Activated CD8-positive, alpha-beta memory T cell treated with anti-CD3 and anti-CD28 coated beads for 36 hours (primary cell): Measurements from ENCODE around the gene PIM3. TPM values are rescaled to one million over a fixed set of nuclear protein-coding genes. Genes with fewer than 3 reads are reported as not detected.
"Not testable (repeated sequence)": the region's sequence is repeated elsewhere in the genome, so short reads cannot be mapped to it uniquely, and the experiment has no call there.

Source experiments
- CTCF ChIA-PET: fragments of 350-600 bp; sonication (Branson Sonifier 250); formaldehyde crosslinking; loops from one replicate; lab custom pipeline; 2021; ENCODE audit warnings: antibody characterized with exemption; lab: Charles Lee
- POLR2A ChIA-PET: fragments of 350-600 bp; sonication (Branson Sonifier 250); formaldehyde crosslinking; loops from one replicate; lab custom pipeline; 2021; ENCODE audit warnings: antibody characterized with exemption; lab: Charles Lee
- total RNA-seq, 2 experiments: library from RNA; stranded (reverse); gene quantifications; one replicate each; pipeline ENCODE4 v1.2.3, GENCODE V29; 2021

The PIM3 gene
- total RNA-seq, 2 experiments from 2014 or later, result 198 to 203 TPM

DNA sequence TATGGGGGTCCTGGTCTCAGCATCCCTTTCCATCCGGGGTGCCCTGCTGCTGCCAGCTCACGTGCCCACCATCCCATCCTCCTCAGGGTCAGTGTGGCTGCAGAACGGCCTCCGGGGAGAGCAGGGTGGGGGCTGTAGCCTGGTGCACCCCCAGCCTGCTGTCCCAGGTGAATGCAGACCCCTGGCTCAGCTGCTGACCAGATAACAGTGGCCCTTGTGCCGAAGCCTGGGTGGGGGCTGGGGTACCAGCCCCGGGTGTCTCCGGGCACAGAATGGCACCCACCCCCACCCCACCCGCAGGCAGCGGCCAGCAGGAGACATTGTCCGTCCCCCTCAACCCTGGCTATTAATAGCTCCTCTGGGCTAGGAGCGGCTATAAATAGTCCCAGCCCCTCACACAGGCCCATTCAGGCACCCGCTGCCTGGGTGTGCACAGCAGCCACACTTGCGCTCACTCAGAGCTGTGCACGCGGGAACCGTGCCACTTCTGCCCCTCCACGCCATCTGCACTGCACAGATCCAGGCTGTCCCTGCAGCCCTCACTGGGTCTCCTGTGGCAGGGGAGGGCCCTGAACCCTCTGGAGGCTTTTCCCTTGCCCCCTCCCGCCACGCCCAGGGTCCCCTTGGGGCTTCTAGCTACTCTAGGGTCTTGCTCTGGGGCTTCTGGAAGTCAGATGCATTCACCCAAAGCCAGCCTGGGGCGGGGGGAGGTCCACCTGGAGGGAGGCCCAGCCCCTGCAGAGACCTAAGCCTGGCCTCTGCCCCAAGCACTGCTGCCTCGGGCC is 23.4 kb upstream of the PIM3 start:
- CTCF ChIA-PET, result interaction anchor here (0.6 to 1.4 kb wide), 2 partner anchors 20 to 25 kb away, joined by 3 to 4 read pairs; no protein-coding TSS in a partner anchor
- POLR2A ChIA-PET, result interaction anchor here (0.7 to 3.0 kb wide), 6 partner anchors 20 to 177 kb away, joined by 5 to 37 read pairs (median 6); partner anchors contain the start of gene PIM3

DNA sequence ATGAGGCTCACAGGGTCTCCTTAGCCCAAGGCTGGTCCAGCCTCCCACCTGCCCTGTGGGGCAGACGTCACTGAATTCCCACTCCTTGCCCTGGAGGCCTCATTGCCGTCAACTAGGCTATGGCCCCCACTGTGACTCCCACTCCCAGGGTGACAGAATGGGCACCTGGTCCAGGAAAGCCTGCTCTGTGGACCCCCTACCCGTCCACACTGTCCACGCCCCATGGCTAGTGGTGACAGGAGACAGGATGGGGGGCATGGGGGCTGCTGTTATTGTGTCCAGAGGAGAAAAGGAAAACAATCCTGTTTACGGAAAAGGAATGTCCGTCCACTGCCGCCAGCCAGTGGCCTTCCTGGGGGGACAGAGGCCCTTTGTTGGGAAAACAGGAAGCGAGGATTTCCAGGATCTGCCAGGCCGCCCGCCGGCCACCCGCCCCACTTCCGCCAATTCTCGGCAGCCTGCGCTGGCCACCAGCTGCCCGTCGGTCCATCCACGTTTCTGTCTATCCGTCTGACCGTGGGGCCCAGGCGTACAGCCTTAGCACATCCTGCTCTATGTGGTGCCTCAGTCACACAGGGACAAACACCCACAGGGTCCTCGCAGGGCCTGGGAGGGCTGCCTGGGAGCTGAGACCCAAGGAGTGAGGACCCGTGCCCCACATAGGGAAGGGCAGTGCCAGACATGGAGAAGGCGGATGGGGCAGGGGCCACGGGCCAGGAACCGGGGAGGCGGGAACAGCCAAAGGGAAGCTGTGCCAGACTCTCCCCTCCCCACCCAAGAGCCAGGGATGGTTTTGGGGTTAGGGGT is 22.6 kb upstream of the PIM3 start:
- POLR2A ChIA-PET, result interaction anchor here (2.4 to 3.0 kb wide), 2 partner anchors 24 to 33 kb away, joined by 23 to 37 read pairs; partner anchors contain the start of gene PIM3
- CTCF ChIA-PET, result interaction anchor here (1.0 kb wide), 1 partner anchor 42 kb away, joined by 3 read pairs; no protein-coding TSS in a partner anchor

DNA sequence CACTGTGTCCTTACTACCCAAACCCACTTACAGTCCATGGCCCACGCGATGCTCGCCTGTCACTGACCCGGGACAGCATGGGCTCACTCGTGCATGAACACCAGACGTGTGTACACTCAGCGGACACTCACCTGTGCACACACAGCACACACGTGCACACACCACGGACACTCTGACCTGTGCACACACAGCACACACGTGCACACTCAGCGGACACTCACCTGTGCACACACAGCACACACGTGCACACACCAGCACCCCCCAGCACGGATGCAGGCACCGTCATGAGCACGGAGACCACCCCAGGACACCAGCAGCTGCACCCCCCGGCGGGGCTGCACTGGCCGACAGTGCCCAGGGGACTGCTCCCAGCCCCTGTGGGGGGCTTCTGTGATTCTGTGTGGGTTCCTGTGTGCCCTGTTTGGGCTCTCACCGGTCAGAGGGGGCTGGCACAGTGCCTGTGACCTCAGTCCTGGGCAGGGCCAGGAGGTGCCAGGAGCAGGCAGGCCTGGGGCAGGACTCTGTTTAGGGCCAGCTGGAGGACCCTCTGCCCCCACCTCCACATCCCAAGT is 21.9 kb upstream of the PIM3 start:
- CTCF ChIA-PET, result interaction anchor here (1.0 kb wide), 1 partner anchor 41 kb away, joined by 3 read pairs; no protein-coding TSS in a partner anchor
- POLR2A ChIA-PET, result no interaction called here

DNA sequence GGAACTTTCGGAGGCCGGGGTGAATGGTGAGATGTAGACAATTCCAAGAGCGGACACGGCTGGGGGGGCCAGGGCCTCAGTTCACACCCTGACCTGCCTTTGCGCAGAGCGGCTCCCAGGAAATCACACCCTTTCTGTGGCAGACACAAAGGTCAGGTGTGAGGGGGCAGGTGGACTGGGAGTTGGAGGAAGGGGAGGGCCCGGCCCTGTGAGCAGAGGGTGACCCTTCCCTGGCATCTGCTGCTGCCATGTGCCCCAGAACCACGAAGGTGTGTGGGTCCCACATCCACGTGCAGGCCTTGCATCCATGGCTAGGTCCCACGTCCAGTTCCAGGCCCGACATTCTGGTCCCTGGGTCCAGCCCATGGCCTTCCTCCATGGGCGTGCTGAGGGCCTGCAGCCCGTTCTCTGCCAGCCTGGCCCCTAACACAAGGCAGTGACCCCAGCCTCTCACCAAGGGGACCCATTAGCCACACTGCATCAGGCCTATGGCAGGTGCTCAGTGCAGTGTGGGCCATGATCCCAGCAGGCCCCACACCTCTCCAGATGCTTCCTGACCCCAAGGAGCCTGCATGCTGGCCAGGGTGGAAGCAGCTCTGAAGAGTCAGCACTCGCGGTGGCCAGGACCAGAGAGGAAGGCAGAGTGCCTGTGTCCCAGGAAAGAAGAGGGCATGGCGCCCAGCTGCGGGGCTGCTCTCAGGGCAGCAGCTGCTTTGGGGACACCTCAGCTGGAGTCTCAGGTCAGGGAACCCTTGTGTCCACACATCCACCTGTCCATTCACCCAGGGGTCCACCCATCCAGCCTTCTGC is 18.9 kb upstream of the PIM3 start:
- ChIA-PET CTCF (interaction anchor here (1.1 kb wide), 2 partner anchors 12 to 21 kb away, joined by 4 to 5 read pairs; no protein-coding TSS in a partner anchor), POLR2A (no interaction called here)

DNA sequence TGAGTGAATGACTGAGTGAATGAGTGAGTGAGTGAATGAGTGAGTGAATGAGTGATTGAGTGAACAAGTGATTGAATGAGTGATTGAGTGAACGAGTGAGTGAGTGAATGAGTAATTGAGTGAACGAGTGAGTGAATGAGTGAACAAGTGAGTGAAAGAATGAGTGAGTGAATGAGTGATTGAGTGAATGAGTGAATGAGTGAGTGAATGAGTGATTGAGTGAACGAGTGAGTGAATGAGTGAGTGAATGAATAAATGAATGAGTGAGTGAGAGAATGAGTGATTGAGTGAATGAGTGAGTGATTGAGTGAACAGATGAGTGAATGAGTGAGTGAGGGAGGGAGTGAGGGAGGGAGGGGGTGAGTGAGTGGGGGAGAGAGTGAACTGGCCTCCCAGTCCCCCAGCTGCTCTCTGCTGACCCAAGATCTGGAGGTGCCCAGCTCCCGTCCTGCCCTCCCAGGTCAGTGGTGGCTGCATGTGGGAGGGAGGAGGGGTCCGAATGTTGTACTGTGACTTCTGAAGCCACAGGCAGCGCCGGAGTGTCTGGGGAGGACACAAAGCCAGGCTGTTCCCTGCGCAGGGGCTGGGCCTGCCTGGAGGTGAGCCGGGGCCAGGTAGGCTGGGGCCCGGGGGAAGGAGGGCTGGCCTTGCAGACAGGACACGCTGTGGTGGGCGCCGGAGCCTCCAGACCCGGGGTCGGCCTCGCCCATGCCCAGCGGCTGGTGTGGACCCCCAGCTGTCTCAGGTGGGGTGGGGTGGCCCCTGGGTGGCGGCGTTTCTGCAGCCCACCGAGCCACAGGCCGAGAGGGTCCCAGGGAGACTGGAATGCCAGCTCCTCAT is 17.8 kb upstream of the PIM3 start:
- CTCF ChIA-PET, result interaction anchor here (1.1 kb wide), 1 partner anchor 20 kb away, joined by 4 read pairs; no protein-coding TSS in a partner anchor
- POLR2A ChIA-PET, result no interaction called here

DNA sequence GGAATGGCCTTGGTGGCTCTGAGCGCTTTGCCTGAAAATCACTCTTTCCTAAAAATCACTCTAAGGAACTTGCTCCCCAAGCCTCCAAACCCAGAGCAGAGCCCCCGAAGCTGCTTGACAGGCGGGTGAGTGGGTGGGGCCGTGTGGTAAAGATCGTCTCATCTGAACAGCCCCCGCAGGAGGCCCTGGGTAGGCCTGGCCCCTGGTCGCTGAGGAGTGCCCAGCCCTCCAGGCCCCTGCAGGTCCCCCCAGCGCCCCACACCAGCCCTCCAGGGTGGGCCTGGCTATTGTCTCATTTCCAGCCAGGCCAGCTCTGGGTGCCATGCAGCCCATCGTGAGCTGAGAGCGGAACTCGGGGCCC is 17.2 kb upstream of the PIM3 start:
- POLR2A ChIA-PET, result no interaction called here
- CTCF ChIA-PET, result no interaction called here

DNA sequence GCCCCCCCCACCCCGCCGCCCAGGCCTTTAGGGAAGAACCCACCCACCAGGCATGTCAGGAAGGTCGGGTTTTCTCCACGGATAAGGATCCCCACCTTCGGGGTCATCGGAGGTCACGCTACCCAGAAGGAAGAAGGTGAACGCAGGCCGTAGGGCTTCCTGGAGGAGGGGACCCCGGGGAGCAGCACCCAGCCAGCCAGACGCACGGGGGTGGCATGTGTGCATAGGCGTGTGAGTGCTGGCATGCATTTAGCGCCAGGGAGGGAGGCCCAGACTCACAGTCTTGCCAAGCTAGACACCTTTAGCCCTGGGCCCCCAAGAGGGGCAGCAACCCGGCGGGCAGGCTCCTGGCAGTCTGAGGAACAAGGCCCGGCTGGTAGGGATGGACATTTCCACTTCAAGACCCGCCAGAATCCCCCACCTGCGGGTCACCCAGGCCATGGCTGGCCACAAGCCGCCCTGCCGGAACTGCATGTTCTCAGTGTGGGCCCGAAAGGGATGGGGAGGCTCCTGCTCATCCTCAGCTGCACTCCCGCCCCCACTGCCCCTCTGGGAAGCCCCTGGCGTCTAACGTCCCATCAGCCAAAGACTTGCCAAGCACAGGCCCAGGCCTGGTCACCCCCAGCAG is 16.7 kb upstream of the PIM3 start:
- POLR2A ChIA-PET, result no interaction called here
- CTCF ChIA-PET, result no interaction called here

DNA sequence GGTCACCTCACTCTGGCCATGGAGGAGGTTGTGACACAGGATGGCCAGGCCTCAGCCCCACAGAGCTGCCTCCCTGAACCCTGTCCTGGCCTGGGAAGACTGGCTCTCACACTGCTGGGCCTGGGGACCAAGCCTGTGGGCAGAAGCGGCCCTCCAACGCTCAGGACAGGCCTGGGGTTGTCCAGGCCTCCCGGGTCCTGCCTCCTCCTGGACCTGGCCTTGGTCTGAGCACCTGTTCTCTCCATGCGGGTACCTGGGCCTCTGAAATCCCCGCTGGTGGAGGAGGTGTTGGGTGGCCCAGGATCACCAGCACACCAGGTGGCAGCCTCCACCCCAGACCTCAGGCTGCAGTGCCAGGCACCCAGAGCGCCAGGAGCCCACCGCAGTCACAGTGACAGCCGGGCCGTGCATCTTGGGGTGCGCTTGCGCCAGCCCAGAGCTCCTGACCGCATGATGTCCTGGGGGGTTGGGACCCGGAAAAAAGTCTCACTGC is 16.1 kb upstream of the PIM3 start:
- CTCF ChIA-PET, result no interaction called here
- POLR2A ChIA-PET, result no interaction called here

DNA sequence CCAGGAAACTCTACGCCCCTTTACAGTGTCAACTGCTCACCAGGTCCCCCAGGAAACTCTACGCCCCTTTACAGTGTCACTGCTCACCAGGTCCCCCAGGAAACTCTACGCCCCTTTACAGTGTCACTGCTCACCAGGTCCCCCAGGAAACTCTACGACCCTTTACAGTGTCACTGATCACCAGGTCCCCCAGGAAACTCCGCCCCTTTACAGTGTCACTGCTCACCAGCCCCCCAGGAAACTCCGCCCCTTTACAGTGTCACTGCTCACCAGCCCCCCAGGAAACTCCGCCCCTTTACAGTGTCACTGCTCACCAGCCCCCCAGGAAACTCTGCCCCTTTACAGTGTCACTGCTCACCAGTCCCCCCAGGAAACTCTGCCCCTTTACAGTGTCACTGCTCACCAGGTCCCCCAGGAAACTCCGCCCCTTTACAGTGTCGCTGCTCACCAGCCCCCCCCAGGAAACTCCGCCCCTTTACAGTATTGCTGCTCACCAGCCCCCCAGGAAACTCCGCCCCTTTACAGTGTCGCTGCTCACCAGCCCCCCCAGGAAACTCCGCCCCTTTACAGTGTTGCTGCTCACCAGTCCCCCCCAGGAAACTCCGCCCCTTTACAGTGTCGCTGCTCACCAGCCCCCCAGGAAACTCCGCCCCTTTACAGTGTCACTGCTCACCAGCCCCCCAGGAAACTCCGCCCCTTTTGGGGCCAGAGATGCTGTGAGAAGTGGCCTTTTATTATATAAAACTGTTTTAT is 15.4 kb upstream of the PIM3 start:
- POLR2A ChIA-PET, result interaction anchor here (1.0 kb wide), 1 partner anchor 14 kb away, joined by 3 read pairs; no protein-coding TSS in a partner anchor
- CTCF ChIA-PET, result not testable (repeated sequence)

DNA sequence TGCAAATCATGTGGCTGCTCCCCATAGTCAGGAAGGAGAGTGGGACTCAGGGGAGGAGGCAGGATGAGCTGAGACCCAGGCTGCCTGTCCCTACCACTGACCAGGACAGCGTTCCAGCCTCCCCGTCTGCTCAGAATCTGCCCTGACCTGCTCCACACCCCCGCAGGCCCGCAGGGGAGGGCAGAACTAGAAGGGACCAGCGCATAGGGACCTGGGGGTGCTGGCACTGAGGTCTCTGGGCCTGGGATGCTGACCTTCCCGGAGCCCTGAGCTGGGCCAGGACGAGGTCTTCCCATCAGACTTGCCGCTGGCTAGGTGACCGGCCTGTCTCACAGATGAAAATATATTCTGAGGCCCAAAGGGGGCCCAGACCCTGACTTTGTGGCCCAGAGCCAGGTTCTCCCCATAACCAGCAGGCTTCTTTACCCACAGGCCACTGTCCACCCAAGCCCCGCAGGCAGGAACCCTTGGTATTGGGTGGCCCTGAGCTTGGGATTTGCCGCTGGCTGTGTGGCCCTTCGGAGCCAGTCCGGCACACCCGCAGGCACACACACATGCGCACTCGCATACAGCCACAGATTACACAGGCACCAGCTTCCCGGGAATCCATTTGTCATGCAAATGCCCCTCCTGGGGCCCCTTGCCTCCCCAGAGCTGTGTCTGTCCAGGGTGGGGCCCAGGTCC is 13.8 kb upstream of the PIM3 start:
- ChIA-PET CTCF (interaction anchor here (2.1 kb wide), 1 partner anchor 12 kb away, joined by 7 read pairs; no protein-coding TSS in a partner anchor), POLR2A (interaction anchor here (1.4 kb wide), 1 partner anchor 15 kb away, joined by 4 read pairs; no protein-coding TSS in a partner anchor)

DNA sequence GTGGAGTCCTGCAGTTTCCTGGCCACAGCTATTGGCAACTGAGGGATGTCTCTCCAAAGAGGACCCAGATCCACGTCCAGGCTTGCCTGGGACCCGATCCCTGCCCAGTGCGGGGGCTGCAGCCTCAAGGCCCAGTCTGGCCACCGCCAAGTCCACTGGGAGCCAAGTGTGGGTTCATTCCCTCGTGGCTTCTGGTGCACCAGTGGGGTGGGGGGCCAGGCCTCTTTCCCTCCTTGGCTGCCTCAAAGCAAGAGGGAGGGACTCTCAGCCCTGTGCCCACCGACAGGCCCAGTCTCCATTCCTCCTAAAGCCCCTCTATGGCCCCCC is 13.3 kb upstream of the PIM3 start:
- CTCF ChIA-PET, result interaction anchor here (2.1 kb wide), 1 partner anchor 12 kb away, joined by 7 read pairs; no protein-coding TSS in a partner anchor
- POLR2A ChIA-PET, result interaction anchor here (1.4 kb wide), 1 partner anchor 15 kb away, joined by 4 read pairs; no protein-coding TSS in a partner anchor

DNA sequence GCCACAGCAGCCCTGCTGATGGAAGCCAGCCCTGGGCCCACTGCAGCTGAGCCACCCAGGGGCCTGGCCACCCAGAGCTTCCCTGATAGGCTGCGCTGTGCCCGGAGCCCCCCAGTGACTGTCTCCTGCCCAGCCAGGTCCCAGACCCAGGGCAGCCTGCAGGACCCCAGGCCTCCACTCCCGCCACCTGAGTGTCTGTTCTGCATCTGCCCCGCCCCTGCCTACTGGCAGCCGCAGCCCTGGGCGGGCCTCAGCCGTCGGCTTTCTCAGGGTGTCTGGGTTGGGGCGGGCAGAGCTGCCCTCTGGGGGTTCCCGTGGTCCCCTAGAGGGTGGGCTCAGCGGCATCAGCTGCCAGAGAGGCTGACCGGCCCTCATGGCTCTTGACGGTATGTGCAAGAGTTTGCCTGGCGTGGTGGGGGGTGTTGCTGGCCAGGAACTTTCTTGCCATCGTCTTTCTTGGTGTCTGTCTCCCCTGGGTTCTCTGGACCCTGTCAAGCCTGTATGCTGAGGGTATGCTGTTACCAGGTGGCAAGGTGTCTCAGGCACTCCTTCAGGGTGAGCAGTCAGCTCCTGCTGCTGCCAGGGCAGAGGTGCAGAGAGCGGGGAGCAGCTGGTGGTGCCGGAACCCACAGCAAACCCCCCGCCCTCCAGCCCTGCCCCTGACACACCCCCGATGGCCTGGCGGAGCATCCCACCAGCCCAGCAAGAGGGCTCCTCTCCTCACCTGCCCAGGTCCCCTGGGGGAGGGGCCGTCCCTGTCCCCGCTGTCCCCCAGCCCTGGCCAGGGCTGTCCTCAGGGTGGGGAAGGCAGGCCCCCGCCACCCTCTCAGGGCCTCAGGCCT is 12.2 kb upstream of the PIM3 start:
- POLR2A ChIA-PET, result no interaction called here
- CTCF ChIA-PET, result interaction anchor here (2.1 kb wide), 1 partner anchor 11 kb away, joined by 7 read pairs; no protein-coding TSS in a partner anchor

DNA sequence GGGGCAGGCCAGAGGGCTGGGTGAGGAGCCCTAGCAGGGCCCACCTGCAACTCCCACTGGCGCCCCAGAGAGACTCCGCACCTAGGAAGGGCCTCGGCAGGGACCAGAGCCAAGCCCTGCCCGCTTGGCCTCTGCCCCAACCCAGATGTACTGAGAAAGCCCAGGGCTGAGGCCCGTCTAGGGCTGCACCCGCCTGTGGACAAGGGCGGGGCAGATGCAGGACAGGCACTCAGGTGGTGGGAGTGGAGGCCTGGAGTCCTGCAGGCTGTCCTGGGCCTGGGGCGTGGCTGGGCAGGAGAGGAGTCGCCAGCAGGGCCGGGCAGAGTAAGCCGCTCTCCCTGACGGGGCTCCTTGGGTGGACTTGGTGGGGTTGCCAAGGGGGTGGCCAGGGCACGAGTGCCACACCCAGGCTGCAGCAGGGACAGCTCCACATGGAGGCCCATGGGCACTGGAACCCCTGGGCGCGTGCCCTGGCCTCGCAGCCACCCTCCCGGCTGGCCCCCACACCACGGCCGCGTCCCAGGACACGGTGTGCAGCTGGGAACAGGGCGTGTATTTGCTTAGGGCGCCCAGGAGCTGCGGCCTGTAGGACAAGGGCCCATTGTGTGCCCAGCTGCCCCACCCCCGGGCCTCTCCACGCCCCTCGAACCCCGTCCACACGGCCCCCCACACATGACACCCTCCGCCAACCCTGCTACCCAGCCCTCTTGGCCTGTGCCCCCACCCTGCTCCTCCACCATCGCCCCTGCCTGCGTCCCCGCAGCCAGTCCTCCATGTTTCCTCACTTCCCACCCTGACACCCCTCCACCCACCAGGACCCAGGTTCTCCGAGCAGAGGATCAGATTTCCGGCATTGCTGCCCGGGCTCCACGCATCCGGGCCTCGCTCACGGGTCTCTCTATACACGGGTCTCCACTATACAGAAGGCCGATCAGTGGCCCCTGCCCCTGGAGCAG is 11.3 kb upstream of the PIM3 start:
- CTCF ChIA-PET, result no interaction called here
- POLR2A ChIA-PET, result no interaction called here

DNA sequence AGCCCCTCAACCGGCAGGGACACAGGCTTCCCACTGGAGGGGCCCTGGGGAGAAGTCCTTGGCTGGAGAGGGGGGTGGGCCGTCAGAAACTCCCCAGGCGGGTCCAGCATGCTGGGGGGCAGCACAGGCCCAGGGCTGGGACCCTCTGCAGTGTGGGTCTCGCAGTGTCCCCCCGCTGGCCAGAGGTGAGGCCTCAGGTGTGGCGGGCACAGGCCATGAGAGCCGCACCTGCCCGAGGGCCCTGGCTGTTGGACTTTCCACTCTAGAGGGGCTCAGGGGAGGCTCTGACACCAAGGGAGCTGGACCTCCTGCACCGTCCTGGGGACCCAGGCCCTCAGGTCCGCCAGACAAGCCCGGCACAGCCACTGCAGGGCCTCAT is 10.7 kb upstream of the PIM3 start:
- ChIA-PET CTCF (no interaction called here), POLR2A (no interaction called here)
